HUDEP-2 (cell line): Measurements from ENCODE around the gene NCOA4.
"Not testable (repeated sequence)": the region's sequence is repeated elsewhere in the genome, so short reads cannot be mapped to it uniquely, and the experiment has no call there.

Experiments
- DNase-seq, 76 experiments: peaks; one replicate each; lab custom pipeline; 2025; ENCODE audit not compliant: unreplicated experiment in 76 of 76; lab: John Stamatoyannopoulos, UW

The NCOA4 gene

DNA sequence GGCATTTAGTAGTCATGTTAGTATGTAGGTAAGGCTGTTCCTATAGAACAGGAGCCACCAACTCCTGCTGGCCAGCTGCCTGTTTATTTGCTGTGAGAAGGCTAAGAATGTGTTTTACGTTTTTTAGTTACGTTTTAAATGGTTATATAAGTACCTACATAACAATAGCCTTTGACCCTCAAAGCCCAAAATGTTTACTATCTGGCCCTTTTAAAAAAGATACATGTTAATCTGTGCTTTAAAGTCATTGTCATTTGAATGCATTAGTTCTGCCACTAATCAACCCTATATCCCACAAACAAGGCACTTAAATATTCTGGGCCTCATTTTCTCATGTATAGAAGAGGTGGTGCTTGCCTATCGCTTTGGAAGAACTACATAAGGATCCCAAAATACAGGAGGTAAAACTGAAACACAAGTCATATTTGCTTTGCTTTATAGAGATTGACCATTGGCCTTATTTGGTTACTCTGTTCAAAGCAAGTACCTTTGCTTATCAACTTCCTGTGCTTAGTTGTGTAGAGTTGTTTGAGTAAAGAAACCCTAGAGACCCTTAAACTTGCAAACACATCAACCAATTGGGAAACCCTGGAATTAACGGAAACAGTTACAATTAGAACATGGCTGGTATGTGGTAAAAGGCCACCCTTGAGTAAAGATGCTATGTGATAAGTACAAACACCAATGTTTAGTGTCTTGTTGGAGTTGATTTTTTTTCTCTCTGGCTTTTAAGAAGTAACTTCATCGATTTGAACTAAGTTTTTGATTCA lies 32.2 kb downstream of the NCOA4 start:
- no peak for DNase-seq

DNA sequence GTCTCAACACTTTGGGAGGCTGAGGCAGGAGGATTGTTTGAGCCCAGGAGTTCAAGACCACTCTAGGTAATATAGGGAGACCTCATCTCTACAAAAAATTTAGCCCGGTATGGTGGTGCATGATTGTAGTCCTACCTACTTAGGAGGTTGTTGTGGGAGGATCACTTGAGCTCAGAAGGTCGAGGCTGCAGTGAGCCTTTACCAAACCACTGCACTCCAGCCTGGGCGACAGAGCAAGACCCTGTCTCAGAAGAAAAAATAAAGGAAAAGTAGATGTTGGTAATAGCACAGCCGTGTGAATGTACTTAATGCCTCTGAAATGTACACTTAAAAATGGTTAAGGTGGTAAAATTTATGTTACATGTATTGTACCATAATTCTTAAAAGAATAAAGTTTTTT lies 32.9 kb downstream of the NCOA4 start:
- no peak for DNase-seq

DNA sequence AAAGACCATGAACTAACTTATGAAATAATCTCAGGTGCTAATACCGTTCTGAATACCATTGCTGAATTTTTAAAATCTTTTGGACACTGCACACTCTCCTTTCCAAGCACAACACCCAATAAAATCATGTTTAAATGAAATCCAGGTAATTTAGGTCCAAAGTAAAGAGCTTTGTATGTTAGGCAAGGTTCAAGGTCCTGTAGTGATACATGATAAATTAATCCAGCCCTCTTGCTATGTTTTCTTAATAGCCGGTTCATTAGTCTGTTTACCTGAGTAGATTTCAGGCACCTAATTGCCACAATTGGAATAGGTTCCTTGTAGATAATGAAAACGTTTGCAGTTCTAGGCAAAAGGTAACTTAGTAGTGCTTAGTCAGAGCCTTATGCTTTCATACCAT lies 44.8 kb downstream of the NCOA4 start:
- not testable (repeated sequence) for DNase-seq

DNA sequence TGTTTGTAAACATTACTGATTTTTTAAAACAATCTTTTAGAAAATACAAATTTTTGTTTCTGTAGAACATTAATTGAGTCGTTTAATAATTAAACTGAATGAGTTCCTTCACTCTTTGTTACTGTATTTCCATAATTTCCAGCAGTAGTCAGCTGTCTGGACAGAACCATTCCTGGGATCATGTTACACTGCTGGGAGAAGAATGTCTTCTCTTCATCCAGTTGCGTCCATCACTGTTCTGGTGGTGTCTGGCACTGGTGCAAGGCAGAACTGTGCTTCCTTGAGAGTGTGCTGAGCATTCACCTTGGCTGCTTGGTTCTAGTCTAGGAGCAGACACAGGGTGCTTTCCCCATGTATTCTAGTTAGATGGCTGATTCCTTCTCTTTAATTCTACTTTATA lies 46.0 kb downstream of the NCOA4 start:
- DNase-seq = not testable (repeated sequence)

DNA sequence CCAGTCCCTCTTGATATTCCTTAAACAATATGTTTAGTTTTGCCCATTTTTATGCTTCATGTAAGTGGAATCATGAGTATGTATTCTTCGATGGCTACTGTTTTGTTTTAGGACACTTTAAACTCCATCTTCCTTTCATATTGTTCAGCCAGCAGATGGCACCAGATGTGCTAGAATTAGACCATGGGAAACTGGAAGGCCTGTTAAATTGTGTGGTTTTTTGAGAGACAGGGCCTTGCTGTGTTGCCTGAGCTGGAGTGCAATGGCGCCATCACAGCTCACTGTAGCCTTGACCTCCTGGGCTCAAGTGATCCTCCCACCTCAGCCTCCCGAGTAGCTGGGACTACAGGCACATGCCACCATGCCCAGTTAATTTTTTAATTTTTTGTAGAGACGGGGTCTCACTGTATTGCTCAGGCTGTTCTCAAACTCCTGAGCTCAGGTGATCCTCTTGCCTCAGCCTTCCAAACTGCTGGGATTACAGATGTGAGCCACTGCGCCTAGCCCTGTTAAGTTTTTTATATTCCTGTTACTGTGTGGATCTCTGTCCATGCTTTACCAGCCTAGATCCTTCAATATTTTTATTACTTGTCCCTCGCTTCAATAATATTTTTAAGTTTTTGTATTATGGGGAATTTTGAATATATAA lies 46.8 kb downstream of the NCOA4 start:
- peak in 54 of 76 experiments; percentile 5 to 71 (median 36) for DNase-seq

DNA sequence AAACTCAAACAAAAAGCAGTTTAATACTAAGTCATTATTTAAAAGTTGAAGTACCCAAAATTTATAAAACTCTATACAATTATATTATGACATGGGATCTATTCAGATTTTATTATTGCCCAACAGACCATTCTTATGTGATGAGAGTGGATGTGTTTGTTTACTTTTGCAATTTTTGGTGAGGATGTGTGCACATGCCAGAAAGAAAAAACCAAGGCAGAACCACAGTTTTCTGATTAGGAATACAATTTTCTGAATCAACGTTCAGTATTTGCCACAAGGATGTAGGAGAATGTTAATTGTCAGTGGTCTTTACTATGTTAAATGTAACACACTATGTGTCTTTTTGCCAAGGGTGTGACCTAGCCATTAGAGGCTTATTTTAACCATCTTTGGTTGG lies 49.1 kb downstream of the NCOA4 start:
- DNase-seq = not testable (repeated sequence)

DNA sequence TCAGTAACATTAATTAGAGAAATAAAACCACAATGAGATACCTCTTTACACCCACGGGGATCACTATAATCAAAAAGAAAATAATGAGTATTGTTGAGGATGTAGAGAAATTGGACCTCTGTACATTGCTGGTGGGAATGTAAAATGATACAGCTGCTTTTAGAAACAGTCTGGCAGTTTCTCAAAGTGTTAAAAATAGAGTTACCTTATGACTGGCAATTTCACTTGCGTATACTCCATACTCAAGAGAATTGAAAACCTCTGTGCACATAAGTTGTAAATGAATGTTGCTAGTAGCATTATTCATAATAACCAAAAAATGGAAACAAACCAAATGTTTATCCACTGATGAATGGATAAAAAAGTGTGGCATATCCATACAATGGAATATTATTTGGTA lies 51.9 kb downstream of the NCOA4 start:
- not testable (repeated sequence) for DNase-seq

DNA sequence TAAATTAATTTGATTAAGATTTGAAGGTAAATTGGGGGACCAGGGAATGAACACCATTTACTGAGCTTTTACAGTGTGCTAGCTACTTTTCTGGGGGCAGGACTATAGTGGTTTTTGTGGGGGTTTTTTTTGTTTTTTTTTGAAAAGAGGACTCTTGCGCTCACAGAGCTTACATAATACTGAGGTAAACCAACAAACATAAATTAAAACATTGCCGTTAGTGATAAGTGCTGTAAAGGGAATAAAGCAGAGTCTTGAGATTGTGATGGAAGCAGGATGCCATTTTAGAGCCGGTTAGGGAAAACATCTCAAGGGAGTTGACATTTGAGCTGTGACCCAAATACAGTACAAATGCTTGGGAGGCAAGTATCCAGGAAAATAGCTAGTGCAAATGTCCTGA lies 56.4 kb downstream of the NCOA4 start:
- DNase-seq = not testable (repeated sequence)

DNA sequence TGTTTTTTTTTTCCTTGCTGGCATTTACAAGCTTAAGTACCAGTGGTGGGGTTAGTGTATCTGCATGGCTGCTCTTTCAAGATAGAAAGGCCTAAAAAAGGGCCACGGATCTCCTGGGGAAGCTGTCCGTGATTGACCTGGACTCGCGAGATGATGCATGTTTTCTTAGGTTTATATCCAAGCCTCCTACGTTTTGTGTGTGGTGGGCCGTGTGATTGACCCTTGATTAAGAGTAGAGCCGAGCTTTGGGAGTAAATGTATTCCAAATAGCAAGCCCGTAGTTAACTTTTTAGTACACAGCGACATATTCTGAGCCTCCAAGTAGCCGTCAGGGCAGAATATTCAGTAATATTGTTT lies 57.6 kb downstream of the NCOA4 start:
- not testable (repeated sequence) for DNase-seq

DNA sequence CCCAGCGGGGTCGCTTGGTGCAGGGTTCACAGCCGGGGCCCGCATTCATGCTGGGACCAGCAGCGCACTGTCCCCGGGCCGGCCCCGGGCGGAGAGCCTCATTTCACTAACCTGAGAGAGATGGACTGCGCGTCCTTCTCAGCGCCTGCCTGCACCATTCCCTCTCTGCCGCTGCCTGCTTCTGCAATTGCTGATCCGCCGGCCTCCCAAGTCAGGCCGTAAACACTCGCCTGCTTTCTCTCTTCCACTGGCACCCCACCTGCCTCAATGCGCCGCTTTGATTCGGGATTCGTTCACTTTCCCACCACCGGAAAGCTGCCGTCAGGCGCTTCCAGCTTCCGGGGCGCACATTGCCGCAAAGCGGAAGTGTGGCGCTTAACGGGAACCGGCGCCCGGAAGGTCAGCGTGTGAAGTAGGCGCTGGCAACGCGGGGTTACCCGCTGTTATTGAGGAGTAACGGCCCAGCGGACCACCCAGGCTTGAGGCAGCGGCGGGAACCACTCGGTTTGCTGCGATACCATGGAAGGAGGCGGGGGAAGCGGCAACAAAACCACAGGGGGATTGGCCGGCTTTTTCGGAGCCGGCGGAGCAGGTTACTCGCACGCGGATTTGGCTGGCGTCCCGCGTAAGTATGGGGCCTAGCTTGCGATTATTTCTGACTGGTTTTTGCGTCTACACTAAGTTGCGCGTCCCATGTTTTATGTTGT lies 58.2 kb downstream of the NCOA4 start, which contains the start of gene TIMM23:
TSS of gene TIMM23 (plus strand) at position 384 of the 707 bp plus-strand sequence. CDS start at position 520, 136 bp downstream.
- DNase-seq = peak in 74 of 76 experiments; percentile 9 to 83 (median 66)

DNA sequence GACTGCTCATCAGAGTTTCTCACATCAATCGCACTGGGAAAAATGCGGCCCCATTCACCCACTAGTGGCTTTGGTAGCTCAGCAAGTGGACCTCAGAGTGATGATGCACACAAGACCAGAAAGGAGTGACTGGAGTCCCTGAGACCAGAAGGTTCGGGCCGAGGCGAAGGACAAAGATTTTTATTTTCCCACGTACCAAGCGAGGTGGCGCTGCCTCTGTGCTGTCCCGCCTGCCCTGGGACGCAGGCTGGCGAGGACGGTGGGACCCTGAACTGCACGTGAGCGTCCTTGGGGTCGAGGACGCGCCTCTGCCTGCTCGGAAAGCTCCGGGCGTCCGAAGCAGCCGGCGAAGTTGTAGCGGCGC lies 58.7 kb downstream of the NCOA4 start:
- DNase-seq = peak in 6 of 76 experiments; percentile 0 to 13 (median 7)

DNA sequence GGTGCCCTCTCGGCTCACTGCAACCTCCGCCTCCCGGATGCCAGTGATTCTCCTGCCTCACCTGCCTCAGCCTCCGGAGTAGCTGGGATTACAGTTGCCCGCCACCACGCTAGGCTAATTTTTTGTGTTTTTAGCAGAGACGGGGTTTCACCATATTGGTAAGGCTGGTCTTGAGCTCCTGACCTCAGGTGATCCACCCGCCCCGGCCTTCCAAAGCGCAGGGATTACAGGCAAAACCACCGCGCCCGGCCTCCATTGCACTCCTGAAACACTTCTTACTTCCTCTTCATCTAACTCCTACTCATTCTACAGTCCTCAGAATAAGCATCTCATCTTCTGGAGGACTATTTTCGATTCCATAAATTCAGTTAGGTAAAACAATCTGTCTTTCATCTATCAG lies 59.4 kb downstream of the NCOA4 start:
- DNase-seq = not testable (repeated sequence)

DNA sequence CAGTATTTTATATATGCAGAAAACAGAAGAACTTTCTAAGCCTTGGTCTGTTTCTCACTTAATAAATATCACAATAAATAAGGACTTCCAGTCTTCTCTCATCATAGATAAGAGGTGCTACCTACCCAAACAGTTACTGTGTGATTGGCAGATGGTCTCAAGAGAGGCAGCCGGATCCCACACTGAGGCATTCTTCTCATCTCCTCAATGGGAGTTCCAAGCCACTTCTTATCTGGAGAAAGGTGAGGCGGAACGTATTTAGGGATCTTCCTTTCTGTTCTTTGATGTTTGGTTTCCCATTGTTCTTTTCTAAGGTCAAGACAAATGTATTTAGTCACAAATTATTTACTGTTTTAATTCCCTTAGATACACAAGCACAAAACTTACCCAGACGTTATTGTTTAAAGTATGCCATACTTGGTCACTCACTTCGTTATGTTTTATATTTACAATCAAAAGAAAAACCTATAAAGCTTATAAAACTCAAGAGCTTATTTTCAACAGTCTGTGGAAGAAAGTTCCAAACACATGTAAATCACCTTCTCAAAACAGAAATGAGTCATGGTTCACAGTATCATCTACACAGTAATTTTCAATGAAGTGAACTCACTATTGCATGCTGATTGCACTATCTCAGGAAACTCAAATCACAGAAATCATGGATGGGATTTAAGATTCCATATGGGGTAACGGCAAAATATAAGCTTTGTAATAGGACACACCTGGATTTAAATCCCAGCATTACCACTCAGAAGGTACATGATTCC lies 67.6 kb downstream of the NCOA4 start:
- DNase-seq = not testable (repeated sequence)

DNA sequence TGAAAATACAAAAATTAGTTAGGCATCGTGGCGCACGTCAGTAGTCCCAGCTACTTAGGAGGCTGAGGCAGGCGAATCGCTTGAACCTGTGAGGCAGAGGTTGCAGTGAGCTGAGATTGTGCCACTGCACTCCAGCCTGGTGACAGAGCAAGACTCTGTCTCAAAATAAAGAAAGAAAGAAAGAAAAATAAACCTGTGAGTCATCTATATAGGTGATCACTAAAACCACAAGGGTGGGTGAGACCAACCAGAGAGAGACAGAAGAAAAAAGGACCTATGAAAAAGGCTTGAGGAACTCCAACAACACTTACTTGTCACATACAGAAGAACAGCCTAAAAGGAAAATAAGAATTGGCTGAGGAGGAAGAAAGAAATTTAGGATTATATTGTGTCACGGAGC lies 72.5 kb downstream of the NCOA4 start:
- not testable (repeated sequence) for DNase-seq

DNA sequence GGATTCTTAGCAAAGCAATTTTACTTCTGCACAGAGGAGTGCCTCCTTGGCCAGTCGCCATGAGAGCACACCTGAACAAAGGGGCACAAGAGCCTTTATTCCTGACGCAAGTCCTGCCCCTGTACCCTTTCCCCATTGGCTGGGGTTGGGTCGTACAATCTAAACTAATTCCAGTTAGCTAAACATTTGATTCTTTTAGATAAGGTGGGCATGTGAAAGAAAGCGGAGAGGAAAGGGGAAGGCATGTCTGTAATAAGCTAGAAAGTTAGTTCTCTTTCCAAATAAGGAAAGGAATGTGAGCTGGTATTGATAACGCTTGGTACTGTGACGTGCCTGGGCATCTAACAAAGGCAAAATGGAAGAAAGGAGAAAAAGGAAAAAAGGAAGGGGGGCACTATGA lies 73.8 kb downstream of the NCOA4 start:
- DNase-seq = not testable (repeated sequence)
